SK-N-MC (cell line): ENCODE data around the gene NPVF.

Source experiments
- DNase-seq: peaks from one replicate; pipeline ENCODE4 v3.0.0-alpha.2; 2011; ENCODE audit warnings: low read depth, low spot score
- H3K27ac ChIP-seq: fragments of 200-600 bp; sonication (generic); 2 replicates; pipeline ENCODE4 v1.5.1; 2016; ENCODE audit warnings: mixed run types
- H3K36me3 ChIP-seq: fragments of 200-600 bp; sonication (generic); 2 replicates; pipeline ENCODE4 v1.6.1; 2017; ENCODE audit warnings: antibody characterized with exemption, low read length, mixed read lengths; ENCODE audit not compliant: insufficient read depth
- H3K4me3 ChIP-seq: fragments of 200-600 bp; sonication (generic); 2 replicates; pipeline ENCODE4 v1.5.1; 2016
- H3K9ac ChIP-seq: fragments of 200-600 bp; sonication (generic); 2 replicates; pipeline ENCODE4 v1.8.0; 2017; ENCODE audit warnings: mixed run types, mixed read lengths; ENCODE audit not compliant: insufficient read length
- H3K9me3 ChIP-seq: fragments of 200-600 bp; sonication (generic); 2 replicates; pipeline ENCODE4 v1.6.1; 2017; ENCODE audit warnings: low read depth, mild to moderate bottlenecking, antibody characterized with exemption, low read length, moderate library complexity, mixed read lengths
- EZH2 ChIP-seq: fragments of 200-600 bp; sonication (generic); IDR thresholded peaks from one replicate; pipeline ENCODE4 v1.6.1; 2017; ENCODE audit warnings: antibody characterized with exemption
- FOXP2 ChIP-seq: optimal IDR thresholded peaks from 2 replicates; pipeline ENCODE3; 2011; ENCODE audit warnings: mild to moderate bottlenecking, moderate library complexity; ENCODE audit not compliant: insufficient read depth; ENCODE audit errors: extremely low read length, control extremely low read depth
- POLR2AphosphoS5 ChIP-seq: IDR thresholded peaks from 2 replicates; pipeline ENCODE4 v1.6.1; 2012; ENCODE audit warnings: mild to moderate bottlenecking, low read depth, low read length, borderline replicate concordance

The NPVF gene, protein sequence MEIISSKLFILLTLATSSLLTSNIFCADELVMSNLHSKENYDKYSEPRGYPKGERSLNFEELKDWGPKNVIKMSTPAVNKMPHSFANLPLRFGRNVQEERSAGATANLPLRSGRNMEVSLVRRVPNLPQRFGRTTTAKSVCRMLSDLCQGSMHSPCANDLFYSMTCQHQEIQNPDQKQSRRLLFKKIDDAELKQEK

GRCh38 chr7:25228386-25228785, at the start of gene NPVF:
TSS of gene NPVF (minus strand) at chr7:25228486. CDS start at chr7:25228439, 47 bp downstream.
- Histone ChIP-seq H3K4me3 (no peak within 1 kb of the TSS), H3K9me3 (no peaks in the 10 kb centered on the region), H3K27ac (no peak within 1 kb of the TSS), H3K9ac (no peak within 1 kb of the TSS), H3K36me3 (no peaks in the 10 kb centered on the region)
- TF ChIP-seq POLR2AphosphoS5 (no peak), FOXP2 (no peak), EZH2 (no peak)
- DNase-seq, result no peak

DNA sequence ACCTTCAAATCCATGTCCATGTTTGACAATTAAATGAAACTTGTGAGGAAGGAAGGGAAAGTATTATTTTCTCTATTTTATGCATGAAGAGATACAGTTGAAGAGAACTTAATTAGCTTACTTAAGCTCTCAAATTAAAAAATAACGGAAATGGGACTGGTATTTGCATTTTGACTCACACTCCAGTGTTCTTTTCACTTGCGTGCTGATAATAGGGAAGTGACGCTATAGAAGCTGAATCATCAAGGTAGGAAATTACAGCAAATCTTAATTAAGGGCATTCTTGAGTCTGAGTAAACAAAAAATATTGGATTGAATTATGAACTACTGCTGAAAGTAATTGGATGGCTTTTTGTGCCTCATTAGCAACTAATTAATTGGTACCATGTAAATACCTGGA, 44.0 kb upstream of the NPVF start:
- Histone ChIP-seq H3K9ac (no peak overlapping the region), H3K36me3 (no peaks in the 10 kb centered on the region), H3K27ac (no peak overlapping the region), H3K9me3 (no peaks in the 10 kb centered on the region), H3K4me3 (no peak overlapping the region)
- DNase-seq, result no peak
- TF ChIP-seq FOXP2 (no peak), POLR2AphosphoS5 (no peak), EZH2 (no peak)

GRCh38 chr7:25263337-25263736, 35.1 kb upstream of the NPVF start:
- no peak overlapping the region for H3K27ac ChIP-seq
- H3K4me3 ChIP-seq, result no peak overlapping the region
- no peaks in the 10 kb centered on the region for H3K9me3 ChIP-seq
- TF ChIP-seq EZH2, result no peak
- TF ChIP-seq POLR2AphosphoS5, result no peak
- no peak for TF ChIP-seq FOXP2
- no peak for DNase-seq
- H3K36me3 ChIP-seq, result no peaks in the 10 kb centered on the region
- no peak overlapping the region for H3K9ac ChIP-seq

- H3K9ac ChIP-seq, result no peak overlapping the region
- H3K9me3 ChIP-seq, result no peaks in the 10 kb centered on the region
- no peak for DNase-seq
- no peaks in the 10 kb centered on the region for H3K36me3 ChIP-seq
- TF ChIP-seq EZH2, result no peak
- no peak for TF ChIP-seq FOXP2
- TF ChIP-seq POLR2AphosphoS5, result no peak
- H3K27ac ChIP-seq, result no peak overlapping the region
- no peak overlapping the region for H3K4me3 ChIP-seq
Measured at GRCh38 chr7:25262586-25262985, 34.3 kb upstream of the NPVF start.

DNA sequence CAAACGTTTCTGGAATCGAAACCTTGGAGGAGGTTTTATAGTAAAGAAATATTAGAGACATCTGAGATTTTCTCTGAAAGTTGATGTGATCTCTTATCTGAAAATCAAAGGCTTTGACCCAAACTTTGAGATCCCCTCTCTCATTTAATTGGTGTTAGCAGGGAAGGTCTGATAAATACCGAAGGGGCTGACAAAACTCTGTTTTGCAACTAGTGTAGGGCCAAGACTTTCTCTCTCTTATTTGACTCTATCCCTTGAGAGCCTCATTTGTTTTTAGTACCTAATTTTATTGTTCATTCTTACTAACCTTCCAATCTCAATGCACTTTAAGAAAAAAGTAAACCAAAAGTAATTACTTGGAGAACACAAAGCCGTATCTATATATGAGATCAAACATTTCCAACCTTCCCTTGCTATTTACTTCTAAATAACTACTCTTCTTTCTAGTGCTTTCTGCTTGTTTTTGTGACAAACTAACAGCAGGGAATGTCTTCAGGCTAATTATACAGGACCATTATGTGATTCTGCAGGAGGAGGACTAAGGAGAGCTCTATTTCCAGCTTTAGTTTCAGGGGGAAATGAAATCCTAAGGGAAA, 33.4 kb upstream of the NPVF start:
- Histone ChIP-seq H3K9me3 (no peaks in the 10 kb centered on the region), H3K4me3 (peak overlapping the region; percentile 67), H3K9ac (no peak overlapping the region), H3K36me3 (no peaks in the 10 kb centered on the region), H3K27ac (no peak overlapping the region)
- TF ChIP-seq FOXP2 (no peak), EZH2 (no peak), POLR2AphosphoS5 (no peak)
- no peak for DNase-seq

- DNase-seq, result peak; percentile 86
- H3K27ac ChIP-seq, result no peak overlapping the region
- TF ChIP-seq POLR2AphosphoS5 (no peak), EZH2 (no peak), FOXP2 (no peak)
- peak overlapping the region; percentile 67 for H3K4me3 ChIP-seq
- H3K36me3 ChIP-seq, result no peaks in the 10 kb centered on the region
- no peaks in the 10 kb centered on the region for H3K9me3 ChIP-seq
- no peak overlapping the region for H3K9ac ChIP-seq
Measured at GRCh38 chr7:25260862-25261494, 32.7 kb upstream of the NPVF start.

- no peak overlapping the region for H3K9ac ChIP-seq
- no peaks in the 10 kb centered on the region for H3K9me3 ChIP-seq
- no peak overlapping the region for H3K27ac ChIP-seq
- peak; percentile 51 for DNase-seq
- TF ChIP-seq FOXP2 (no peak), EZH2 (no peak), POLR2AphosphoS5 (no peak)
- no peaks in the 10 kb centered on the region for H3K36me3 ChIP-seq
- peak overlapping the region; percentile 40; the same call in 1 of the 2 replicates for H3K4me3 ChIP-seq
Measured at GRCh38 chr7:25259487-25260243, 31.4 kb upstream of the NPVF start.

DNA sequence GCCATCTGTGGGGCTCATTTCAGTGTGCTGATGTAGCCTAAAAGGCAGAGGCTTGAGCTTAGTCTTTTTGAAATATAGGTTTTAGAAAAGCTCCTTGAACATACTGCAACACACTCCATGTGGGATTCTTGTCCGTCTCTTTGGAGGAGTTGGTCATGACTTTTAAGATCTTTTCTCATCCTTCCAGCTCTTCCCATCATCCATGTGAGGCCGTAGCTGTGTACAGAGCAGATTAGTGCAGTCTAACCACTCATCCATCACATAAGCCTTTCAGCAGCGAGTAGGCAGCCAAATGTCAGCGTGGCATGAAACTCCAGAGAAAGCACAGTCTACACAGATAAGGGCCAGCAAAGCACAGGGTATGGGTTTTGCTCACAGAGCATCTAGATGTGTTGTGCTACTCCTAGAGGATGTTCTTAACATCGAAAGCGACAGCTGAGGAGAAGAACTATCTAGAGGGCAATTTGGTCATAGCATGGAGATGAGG, 28.1 kb upstream of the NPVF start:
- DNase-seq, result no peak
- TF ChIP-seq EZH2, result no peak
- no peak for TF ChIP-seq POLR2AphosphoS5
- no peak for TF ChIP-seq FOXP2
- no peaks in the 10 kb centered on the region for H3K9me3 ChIP-seq
- no peak overlapping the region for H3K9ac ChIP-seq
- no peaks in the 10 kb centered on the region for H3K36me3 ChIP-seq
- H3K4me3 ChIP-seq, result no peak overlapping the region
- no peak overlapping the region for H3K27ac ChIP-seq

- TF ChIP-seq FOXP2 (no peak), EZH2 (no peak), POLR2AphosphoS5 (no peak)
- Histone ChIP-seq H3K9ac (no peak overlapping the region), H3K27ac (no peak overlapping the region), H3K4me3 (no peak overlapping the region), H3K36me3 (no peaks in the 10 kb centered on the region), H3K9me3 (no peaks in the 10 kb centered on the region)
- no peak for DNase-seq
Measured at GRCh38 chr7:25255611-25256332, 27.5 kb upstream of the NPVF start.
